AG09309 (cell line): ENCODE results near the gene GRID1.

Experiments used
- DNase-seq: peaks from one replicate; pipeline ENCODE4 v3.0.0-alpha.2; 2010; ENCODE audit warnings: low read depth
- H3K4me3 ChIP-seq: 2 replicates; pipeline ENCODE4 v1.5.1; 2011; ENCODE audit warnings: mild to moderate bottlenecking, low read depth, low read length, moderate library complexity; ENCODE audit not compliant: control insufficient read depth
- TF ChIP-seq, protein P1 (sequence below): IDR thresholded peaks from 2 replicates; pipeline ENCODE4 v1.5.1; 2011; ENCODE audit warnings: mild to moderate bottlenecking, low read depth, low read length, inconsistent platforms; ENCODE audit not compliant: insufficient read depth, control insufficient read depth; ENCODE audit errors: missing control alignments

GRID1 gene

DNA sequence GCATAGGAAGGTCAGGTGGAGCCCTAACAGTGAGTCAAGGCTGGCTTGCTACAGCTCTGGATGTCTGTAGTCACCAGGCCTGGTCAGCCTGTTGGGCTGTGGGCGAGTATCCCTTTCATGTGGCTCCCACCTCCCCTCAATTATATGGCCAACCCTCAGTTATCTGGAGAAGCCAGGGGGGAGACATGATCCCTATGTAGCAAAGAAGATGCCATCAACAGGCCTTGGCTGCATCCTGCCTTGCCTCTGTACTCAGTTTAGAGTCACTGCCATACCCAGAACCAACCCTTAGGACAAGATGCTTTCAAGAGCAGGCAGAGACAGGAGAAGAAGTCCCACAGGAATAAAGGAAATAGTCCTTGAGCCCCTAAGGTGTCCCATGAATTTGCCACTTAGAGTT, 763.9 kb downstream of the GRID1 start:
- DNase-seq = no peak
- TF ChIP-seq, protein P1, sequence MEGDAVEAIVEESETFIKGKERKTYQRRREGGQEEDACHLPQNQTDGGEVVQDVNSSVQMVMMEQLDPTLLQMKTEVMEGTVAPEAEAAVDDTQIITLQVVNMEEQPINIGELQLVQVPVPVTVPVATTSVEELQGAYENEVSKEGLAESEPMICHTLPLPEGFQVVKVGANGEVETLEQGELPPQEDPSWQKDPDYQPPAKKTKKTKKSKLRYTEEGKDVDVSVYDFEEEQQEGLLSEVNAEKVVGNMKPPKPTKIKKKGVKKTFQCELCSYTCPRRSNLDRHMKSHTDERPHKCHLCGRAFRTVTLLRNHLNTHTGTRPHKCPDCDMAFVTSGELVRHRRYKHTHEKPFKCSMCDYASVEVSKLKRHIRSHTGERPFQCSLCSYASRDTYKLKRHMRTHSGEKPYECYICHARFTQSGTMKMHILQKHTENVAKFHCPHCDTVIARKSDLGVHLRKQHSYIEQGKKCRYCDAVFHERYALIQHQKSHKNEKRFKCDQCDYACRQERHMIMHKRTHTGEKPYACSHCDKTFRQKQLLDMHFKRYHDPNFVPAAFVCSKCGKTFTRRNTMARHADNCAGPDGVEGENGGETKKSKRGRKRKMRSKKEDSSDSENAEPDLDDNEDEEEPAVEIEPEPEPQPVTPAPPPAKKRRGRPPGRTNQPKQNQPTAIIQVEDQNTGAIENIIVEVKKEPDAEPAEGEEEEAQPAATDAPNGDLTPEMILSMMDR = no peak
- no peak overlapping the region for H3K4me3 ChIP-seq

DNA sequence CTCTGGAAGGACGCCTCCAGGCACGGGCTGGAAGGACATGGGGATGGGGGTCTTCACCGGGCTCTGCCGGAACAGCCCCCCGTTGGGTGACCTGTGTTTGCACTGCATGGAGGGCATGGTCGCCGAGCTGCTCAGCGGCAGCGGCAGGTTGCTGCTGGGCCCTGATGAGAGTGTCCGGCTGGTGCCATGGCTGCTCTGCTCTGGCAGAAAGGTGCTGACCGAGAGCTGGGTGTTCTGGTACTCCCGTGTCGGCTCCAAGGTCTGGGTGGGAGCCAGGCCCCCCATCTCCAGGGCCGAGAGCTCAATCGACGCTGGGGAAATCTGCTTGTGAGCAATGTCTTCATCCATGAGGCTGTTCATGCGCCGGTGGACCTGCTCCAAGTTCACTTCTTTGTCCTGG, 764.3 kb downstream of the GRID1 start:
- TF ChIP-seq, protein P1 = no peak
- H3K4me3 ChIP-seq = no peak overlapping the region
- no peak for DNase-seq

GRCh38 chr10:85601526-85601925, 765.1 kb downstream of the GRID1 start:
- no peak overlapping the region for H3K4me3 ChIP-seq
- DNase-seq = no peak
- TF ChIP-seq, protein P1 = no peak

DNA sequence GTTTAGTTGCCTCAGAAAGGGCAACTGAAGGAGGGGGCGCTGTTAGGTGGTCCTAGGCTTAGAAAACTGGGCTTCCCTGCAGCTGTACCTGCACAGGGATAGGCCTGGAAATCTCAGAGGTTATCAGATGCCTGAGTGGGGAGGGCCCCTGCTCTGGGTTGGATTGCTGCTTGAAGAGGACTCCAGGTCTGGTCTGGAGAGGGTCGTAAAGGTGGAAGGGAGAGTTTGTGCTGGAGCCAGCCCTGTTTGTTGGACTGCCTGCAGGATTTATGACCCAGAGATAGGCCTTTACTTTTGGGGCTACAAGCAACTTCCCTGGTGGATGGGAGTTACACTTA, 765.9 kb downstream of the GRID1 start:
- TF ChIP-seq, protein P1 = no peak
- no peak overlapping the region for H3K4me3 ChIP-seq
- DNase-seq = no peak

DNA sequence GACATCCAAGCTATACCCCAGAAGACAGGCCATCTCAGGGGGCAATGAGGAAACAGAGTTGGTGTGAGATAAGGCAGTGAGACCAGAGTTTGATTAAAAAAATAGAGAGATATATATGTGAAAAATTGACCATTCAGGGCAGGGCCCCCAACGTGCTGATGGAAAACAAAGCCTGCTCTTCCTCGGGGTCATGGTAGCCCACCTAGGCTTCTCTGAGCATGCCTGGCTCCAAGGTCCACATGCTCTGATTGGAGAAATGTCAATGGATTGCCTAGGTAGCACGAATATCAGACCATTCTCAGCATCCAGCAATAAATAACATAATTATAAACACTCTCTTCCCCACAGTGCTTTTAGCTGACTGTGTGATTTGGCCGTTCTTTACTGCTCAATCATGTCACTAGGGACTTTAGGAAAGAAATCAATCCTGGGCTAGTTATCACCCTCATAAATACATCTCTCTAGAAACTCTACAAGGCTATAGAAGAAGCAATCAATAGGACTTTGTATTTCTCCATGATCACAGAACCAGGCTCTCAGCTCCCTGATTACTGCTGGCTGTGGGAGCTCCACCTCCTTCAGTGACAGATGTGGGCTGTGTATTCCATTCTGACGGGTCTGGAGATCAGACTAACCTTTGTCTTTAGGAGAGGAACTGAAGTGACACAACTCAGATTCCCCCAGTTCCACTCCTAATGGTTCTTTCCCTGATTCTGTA, 766.4 kb downstream of the GRID1 start:
- no peak for DNase-seq
- TF ChIP-seq, protein P1 = no peak
- H3K4me3 ChIP-seq = no peak overlapping the region

DNA sequence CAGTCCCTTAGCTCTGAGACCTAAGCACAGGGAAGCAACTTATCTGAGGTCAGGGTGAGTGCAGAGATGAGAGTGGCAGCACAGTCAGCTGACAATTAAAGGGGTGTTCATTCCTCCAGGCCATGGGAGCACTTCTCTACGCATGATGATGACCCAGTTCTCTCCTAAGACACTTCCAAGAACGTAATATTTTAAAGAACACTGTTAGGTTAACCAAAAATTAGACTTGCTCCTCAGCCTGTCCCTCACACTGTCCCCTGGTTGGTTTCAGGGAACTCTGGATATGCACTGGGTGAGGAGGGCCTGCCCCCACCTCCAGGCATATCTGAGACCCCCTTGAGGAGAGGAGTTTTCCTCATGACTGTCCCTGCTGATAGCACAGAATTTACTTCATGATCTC, 767.5 kb downstream of the GRID1 start:
- TF ChIP-seq, protein P1 = no peak
- H3K4me3 ChIP-seq = no peak overlapping the region
- DNase-seq = no peak

- TF ChIP-seq, protein P1 = no peak
- no peak overlapping the region for H3K4me3 ChIP-seq
- no peak for DNase-seq
Measured at GRCh38 chr10:85598646-85599045, 767.9 kb downstream of the GRID1 start.
